RPMI8226 (cell line): ENCODE data around the gene TAF11L3.
"Not testable (repeated sequence)": the region's sequence is repeated elsewhere in the genome, so short reads cannot be mapped to it uniquely, and the experiment has no call there.

Experiments
- DNase-seq: peaks from one replicate; pipeline ENCODE4 v3.0.0-alpha.2; 2015

Gene TAF11L3

GRCh38 chr5:17518067-17518466 lies at the start of gene TAF11L3:
Gene TAF11L3 (plus strand): TSS chr5:17518367.
- DNase-seq = not testable (repeated sequence)

GRCh38 chr5:17470064-17470463 lies 48.1 kb upstream of the TAF11L3 start:
- DNase-seq = no peak

- not testable (repeated sequence) for DNase-seq
Observed at GRCh38 chr5:17475064-17475463, 43.1 kb upstream of the TAF11L3 start.

- no peak for DNase-seq
Observed at GRCh38 chr5:17477043-17477442, 41.1 kb upstream of the TAF11L3 start.

GRCh38 chr5:17477573-17478265 lies 40.4 kb upstream of the TAF11L3 start:
- no peak for DNase-seq

- no peak for DNase-seq
Observed at GRCh38 chr5:17481378-17481777, 36.8 kb upstream of the TAF11L3 start.

GRCh38 chr5:17482790-17483189 lies 35.4 kb upstream of the TAF11L3 start:
- no peak for DNase-seq

- not testable (repeated sequence) for DNase-seq
Observed at GRCh38 chr5:17486464-17487173, 31.5 kb upstream of the TAF11L3 start.

GRCh38 chr5:17487174-17487512 lies 31.0 kb upstream of the TAF11L3 start:
- DNase-seq = no peak

GRCh38 chr5:17491257-17491656 lies 26.9 kb upstream of the TAF11L3 start:
- DNase-seq = not testable (repeated sequence)

- no peak for DNase-seq
Observed at GRCh38 chr5:17492770-17493169, 25.4 kb upstream of the TAF11L3 start.

GRCh38 chr5:17497446-17497845 lies 20.7 kb upstream of the TAF11L3 start:
- no peak for DNase-seq

GRCh38 chr5:17497931-17498330 lies 20.2 kb upstream of the TAF11L3 start, which contains the start of gene TAF11L2:
Gene TAF11L2 (plus strand): TSS chr5:17498231.
- not testable (repeated sequence) for DNase-seq

- DNase-seq = no peak
Observed at GRCh38 chr5:17511775-17512325, 6.3 kb upstream of the TAF11L3 start.

GRCh38 chr5:17517526-17517925 lies 641 bp upstream of the TAF11L3 start:
- not testable (repeated sequence) for DNase-seq

GRCh38 chr5:17519508-17519907 lies 1.3 kb downstream of the TAF11L3 start:
- not testable (repeated sequence) for DNase-seq

GRCh38 chr5:17521501-17521900 lies 3.3 kb downstream of the TAF11L3 start, which contains the start of gene TAF11L4:
Gene TAF11L4 (plus strand): TSS chr5:17521801.
- DNase-seq = not testable (repeated sequence)

GRCh38 chr5:17524935-17525334 lies 6.8 kb downstream of the TAF11L3 start, which contains the start of gene TAF11L5:
Gene TAF11L5 (plus strand): TSS chr5:17525235.
- DNase-seq = not testable (repeated sequence)

- DNase-seq = not testable (repeated sequence)
Observed at GRCh38 chr5:17526504-17526903, 8.3 kb downstream of the TAF11L3 start.

- not testable (repeated sequence) for DNase-seq
Observed at GRCh38 chr5:17528369-17528768, 10.2 kb downstream of the TAF11L3 start, which contains the start of gene TAF11L6. Gene TAF11L6 (plus strand): TSS chr5:17528669.
